ENCODE measurements around the gene PDHA2. TPM values are rescaled to one million over a fixed set of nuclear protein-coding genes. Genes with fewer than 3 reads are reported as not detected.

Gene PDHA2
- total RNA-seq, 4 donors from 2014 or later, result not detected

DNA sequence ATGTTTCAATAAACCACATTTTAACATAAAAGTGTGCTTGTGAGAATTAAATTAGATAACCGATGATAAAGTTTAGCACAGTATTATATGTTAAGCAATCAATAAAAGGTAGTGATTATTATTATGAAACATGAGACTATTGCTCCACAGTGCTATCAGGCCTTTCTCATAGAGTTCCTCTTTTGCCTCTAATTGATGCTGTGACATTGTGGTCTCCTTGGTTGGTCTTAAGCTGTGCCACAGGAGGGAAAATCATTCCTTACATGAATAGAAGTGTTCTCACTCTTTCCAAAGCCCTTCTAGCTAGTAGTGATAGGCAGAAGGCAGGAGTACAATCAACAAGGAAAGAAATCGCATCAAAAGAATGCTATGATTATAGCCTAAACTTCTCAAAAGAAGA lies 9.2 kb upstream of the PDHA2 start:
- intact Hi-C loops (cut with DNase I; ENCODE audit: low total_unique reads), result no loop called here

DNA sequence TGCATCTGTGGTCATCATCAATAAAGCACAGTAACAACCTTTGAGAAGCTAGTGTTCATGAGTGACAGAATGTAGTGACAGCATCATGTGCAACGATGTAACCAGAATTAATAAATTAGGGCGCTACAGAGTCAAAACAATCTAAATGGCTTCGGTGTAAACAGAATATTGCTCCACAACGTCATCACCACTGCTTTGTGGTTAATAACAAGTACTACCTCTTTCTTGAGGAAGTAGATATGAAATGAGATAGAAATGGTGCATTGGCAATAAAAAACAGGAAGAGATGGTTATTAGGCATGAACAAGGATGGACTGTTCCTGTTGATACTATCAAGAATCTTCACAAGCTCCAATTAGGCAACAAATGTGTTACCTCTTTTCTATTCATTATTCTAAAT lies 8.7 kb upstream of the PDHA2 start:
- Histone ChIP-seq H3K27ac (no peak overlapping the region), H3K9me3 (no peaks in the 10 kb centered on the region), H3K4me1 (no peaks in the 10 kb centered on the region), H3K27me3 (no peaks in the 10 kb centered on the region), H3K4me3 (no peak overlapping the region), H3K36me3 (no peaks in the 10 kb centered on the region)
- intact Hi-C loops (cut with DNase I; ENCODE audit: low total_unique reads), result no loop called here
- TF ChIP-seq, protein P1, sequence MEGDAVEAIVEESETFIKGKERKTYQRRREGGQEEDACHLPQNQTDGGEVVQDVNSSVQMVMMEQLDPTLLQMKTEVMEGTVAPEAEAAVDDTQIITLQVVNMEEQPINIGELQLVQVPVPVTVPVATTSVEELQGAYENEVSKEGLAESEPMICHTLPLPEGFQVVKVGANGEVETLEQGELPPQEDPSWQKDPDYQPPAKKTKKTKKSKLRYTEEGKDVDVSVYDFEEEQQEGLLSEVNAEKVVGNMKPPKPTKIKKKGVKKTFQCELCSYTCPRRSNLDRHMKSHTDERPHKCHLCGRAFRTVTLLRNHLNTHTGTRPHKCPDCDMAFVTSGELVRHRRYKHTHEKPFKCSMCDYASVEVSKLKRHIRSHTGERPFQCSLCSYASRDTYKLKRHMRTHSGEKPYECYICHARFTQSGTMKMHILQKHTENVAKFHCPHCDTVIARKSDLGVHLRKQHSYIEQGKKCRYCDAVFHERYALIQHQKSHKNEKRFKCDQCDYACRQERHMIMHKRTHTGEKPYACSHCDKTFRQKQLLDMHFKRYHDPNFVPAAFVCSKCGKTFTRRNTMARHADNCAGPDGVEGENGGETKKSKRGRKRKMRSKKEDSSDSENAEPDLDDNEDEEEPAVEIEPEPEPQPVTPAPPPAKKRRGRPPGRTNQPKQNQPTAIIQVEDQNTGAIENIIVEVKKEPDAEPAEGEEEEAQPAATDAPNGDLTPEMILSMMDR (IDR thresholded peaks at IDR 0.05), result no peak
- no peak for TF ChIP-seq POLR2A (IDR thresholded peaks at IDR 0.05)
- DNase-seq, result no peak

More for the DNA sequence above, 9.2 kb upstream of the PDHA2 start:
- Histone ChIP-seq H3K9me3 (no peaks in the 10 kb centered on the region), H3K36me3 (no peaks in the 10 kb centered on the region), H3K27ac (no peak overlapping the region), H3K4me3 (no peak overlapping the region), H3K4me1 (no peaks in the 10 kb centered on the region), H3K27me3 (no peaks in the 10 kb centered on the region)
- TF ChIP-seq, protein P1 (IDR thresholded peaks at IDR 0.05), result no peak
- no peak for TF ChIP-seq POLR2A (IDR thresholded peaks at IDR 0.05)
- DNase-seq, result no peak

DNA sequence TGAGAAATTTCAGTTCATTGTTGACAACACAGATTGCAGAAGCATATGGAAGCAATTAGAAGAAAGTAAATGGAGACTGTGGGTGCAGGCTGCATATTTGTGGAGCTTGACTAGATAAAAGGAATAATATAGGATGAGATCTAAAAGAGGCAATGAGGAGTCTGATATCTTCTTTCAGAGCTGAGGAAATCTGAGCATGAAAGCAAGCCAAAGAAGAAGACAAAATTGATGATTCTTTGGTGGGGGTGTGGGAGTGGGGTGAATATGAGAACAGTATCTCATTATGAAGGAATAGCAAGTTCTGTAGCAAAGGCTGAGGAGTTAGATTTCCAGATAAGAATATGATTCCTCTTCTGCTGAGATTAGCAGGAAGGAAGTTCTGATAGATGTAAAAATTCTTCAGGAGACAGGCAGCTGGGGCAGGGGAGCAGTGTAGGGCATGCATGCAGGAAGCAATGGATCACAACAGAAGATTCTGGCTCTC lies 6.1 kb upstream of the PDHA2 start:
- no peak for TF ChIP-seq POLR2A (IDR thresholded peaks at IDR 0.05)
- TF ChIP-seq, protein P1 (IDR thresholded peaks at IDR 0.05), result no peak
- Histone ChIP-seq H3K9me3 (no peaks in the 10 kb centered on the region), H3K4me3 (no peak overlapping the region), H3K27ac (no peak overlapping the region), H3K4me1 (no peaks in the 10 kb centered on the region), H3K27me3 (no peaks in the 10 kb centered on the region), H3K36me3 (no peaks in the 10 kb centered on the region)
- no peak for DNase-seq
- intact Hi-C loops (cut with DNase I; ENCODE audit: low total_unique reads), result no loop called here

DNA sequence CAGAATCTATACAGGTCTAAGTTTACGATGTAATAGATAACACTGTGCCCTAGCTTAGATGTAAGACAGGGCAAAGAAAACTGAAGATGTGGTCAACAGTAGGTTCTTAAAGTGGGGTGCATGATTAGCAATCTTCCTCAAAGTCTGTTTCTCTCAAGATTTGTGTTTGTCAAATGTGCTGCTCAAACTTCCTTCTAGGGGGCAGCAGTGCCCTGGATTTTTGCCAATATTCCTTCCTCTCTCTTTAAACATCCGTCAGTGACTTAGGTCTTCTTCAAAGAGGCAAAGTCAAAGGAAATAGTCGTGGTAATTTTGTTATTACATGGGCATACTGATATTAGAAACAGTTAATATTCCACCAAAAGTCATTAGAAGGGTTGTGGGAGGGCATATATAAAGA lies 4.2 kb upstream of the PDHA2 start:
- Histone ChIP-seq H3K36me3 (no peaks in the 10 kb centered on the region), H3K4me3 (no peak overlapping the region), H3K4me1 (no peaks in the 10 kb centered on the region), H3K27ac (no peak overlapping the region), H3K9me3 (no peaks in the 10 kb centered on the region), H3K27me3 (no peaks in the 10 kb centered on the region)
- no peak for DNase-seq
- intact Hi-C loops (cut with DNase I; ENCODE audit: low total_unique reads), result no loop called here
- TF ChIP-seq POLR2A (IDR thresholded peaks at IDR 0.05), result no peak
- TF ChIP-seq, protein P1 (IDR thresholded peaks at IDR 0.05), result no peak

DNA sequence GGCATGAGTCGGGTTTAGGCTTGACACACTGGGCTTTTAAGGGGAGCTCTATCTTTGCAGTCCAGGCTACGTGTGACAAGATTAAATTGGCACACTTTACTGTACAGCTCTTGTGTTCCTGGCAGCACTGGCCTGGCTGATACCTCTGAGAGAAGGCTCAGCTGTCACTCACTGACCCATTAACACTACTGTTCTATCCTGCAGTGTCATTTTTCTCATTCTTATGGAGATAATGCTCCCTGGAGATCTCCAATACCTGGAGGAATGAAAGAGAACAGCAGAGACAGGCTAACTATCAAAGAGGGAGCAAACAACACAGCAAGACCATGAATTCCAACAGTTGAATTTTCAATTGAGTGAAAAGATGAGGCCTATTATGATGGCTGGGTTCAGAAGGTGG lies 1.7 kb upstream of the PDHA2 start:
- Histone ChIP-seq H3K4me3 (no peak overlapping the region), H3K27ac (no peak overlapping the region), H3K27me3 (no peaks in the 10 kb centered on the region), H3K4me1 (no peaks in the 10 kb centered on the region), H3K36me3 (no peaks in the 10 kb centered on the region), H3K9me3 (no peaks in the 10 kb centered on the region)
- DNase-seq, result no peak
- intact Hi-C loops (cut with DNase I; ENCODE audit: low total_unique reads), result no loop called here
- no peak for TF ChIP-seq POLR2A (IDR thresholded peaks at IDR 0.05)
- TF ChIP-seq, protein P1 (IDR thresholded peaks at IDR 0.05), result no peak
